CD4-positive, alpha-beta T cell treated with Interleukin-12 subunit alpha and Interleukin-12 subunit beta, for 1 hour (primary cell): Measurements from ENCODE around the gene TTC24.
"Not testable (repeated sequence)": the region's sequence is repeated elsewhere in the genome, so short reads cannot be mapped to it uniquely, and the experiment has no call there.

Experiments used
- DNase-seq: peaks from one replicate; pipeline ENCODE4 v3.0.0-alpha.2; 2020

TTC24 gene

GRCh38 chr1:156615946-156616345 is 36.4 kb downstream of the TTC24 start:
- DNase-seq = no peak

GRCh38 chr1:156616463-156616862 is 36.9 kb downstream of the TTC24 start:
- DNase-seq = no peak

GRCh38 chr1:156618853-156619581 is 39.5 kb downstream of the TTC24 start, which contains the start of gene HAPLN2:
Gene HAPLN2 (plus strand): TSS chr1:156619415. CDS start chr1:156623491, 4,076 bp downstream.
- no peak for DNase-seq

GRCh38 chr1:156619582-156619955 is 40.0 kb downstream of the TTC24 start:
- no peak for DNase-seq

- no peak for DNase-seq
Observed at GRCh38 chr1:156622581-156623297, 43.2 kb downstream of the TTC24 start.

- peak; percentile 31 for DNase-seq
Observed at GRCh38 chr1:156623946-156624813, 44.7 kb downstream of the TTC24 start.

GRCh38 chr1:156624814-156625435 is 45.4 kb downstream of the TTC24 start:
- DNase-seq = no peak

- peak; percentile 66 for DNase-seq
Observed at GRCh38 chr1:156625436-156626078, 46.0 kb downstream of the TTC24 start.

GRCh38 chr1:156626079-156626438 is 46.5 kb downstream of the TTC24 start:
- DNase-seq = no peak

- peak; percentile 48 for DNase-seq
Observed at GRCh38 chr1:156627313-156627880, 47.9 kb downstream of the TTC24 start.

- DNase-seq = no peak
Observed at GRCh38 chr1:156629823-156630449, 50.4 kb downstream of the TTC24 start.

- DNase-seq = not testable (repeated sequence)
Observed at GRCh38 chr1:156631152-156631551, 51.6 kb downstream of the TTC24 start.

GRCh38 chr1:156632355-156632754 is 52.8 kb downstream of the TTC24 start:
- DNase-seq = no peak
